H9 (cell line): Measurements from ENCODE around the gene PARD3. TPM values are rescaled to one million over a fixed set of nuclear protein-coding genes. Genes with fewer than 3 reads are reported as not detected.

ENCODE experiments used
- DNase-seq: peaks from one replicate; pipeline ENCODE4 v3.0.0-alpha.2; 2017
- H2AFZ ChIP-seq: one replicate; pipeline ENCODE4 v1.6.1; 2013; ENCODE audit warnings: mild to moderate bottlenecking, low read length, control low read depth, moderate library complexity
- H2AK5ac ChIP-seq: 2 replicates; pipeline ENCODE4 v1.6.1; 2013; ENCODE audit warnings: low read length, control low read depth, mixed read lengths; ENCODE audit not compliant: insufficient read length
- H2BK120ac ChIP-seq: one replicate; pipeline ENCODE4 v1.6.1; 2013; ENCODE audit warnings: low read depth, mild to moderate bottlenecking, low read length, control low read depth, inconsistent platforms; ENCODE audit not compliant: poor library complexity, severe bottlenecking
- H2BK12ac ChIP-seq: 2 replicates; pipeline ENCODE4 v1.6.1; 2013; ENCODE audit warnings: low read length, control low read depth, mixed read lengths, low read depth; ENCODE audit not compliant: insufficient read length
- H2BK15ac ChIP-seq: 2 replicates; pipeline ENCODE4 v1.6.1; 2013; ENCODE audit warnings: low read depth, low read length, control low read depth
- H2BK20ac ChIP-seq: one replicate; pipeline ENCODE4 v1.6.1; 2013; ENCODE audit warnings: low read depth, mild to moderate bottlenecking, low read length, control low read depth, inconsistent platforms; ENCODE audit not compliant: poor library complexity, severe bottlenecking
- H2BK5ac ChIP-seq: 2 replicates; pipeline ENCODE4 v1.6.1; 2013; ENCODE audit warnings: low read length, control low read depth, mixed read lengths; ENCODE audit not compliant: insufficient read length
- H3K14ac ChIP-seq: 2 replicates; pipeline ENCODE4 v1.6.1; 2013; ENCODE audit warnings: low read length, control low read depth; ENCODE audit not compliant: insufficient read depth
- H3K18ac ChIP-seq: 2 replicates; pipeline ENCODE4 v1.6.1; 2013; ENCODE audit warnings: low read depth, mild to moderate bottlenecking, mixed read lengths, low read length, control low read depth; ENCODE audit not compliant: insufficient read length
- H3K23ac ChIP-seq: 2 replicates; pipeline ENCODE4 v1.6.1; 2013; ENCODE audit warnings: low read length, control low read depth, mixed read lengths, low read depth; ENCODE audit not compliant: insufficient read length
- H3K23me2 ChIP-seq: 2 replicates; pipeline ENCODE4 v1.6.1; 2013; ENCODE audit warnings: low read depth, mild to moderate bottlenecking, mixed read lengths, low read length, control low read depth; ENCODE audit not compliant: insufficient read length, poor library complexity, severe bottlenecking
- H3K27ac ChIP-seq: 2 replicates; pipeline ENCODE4 v1.5.1; 2013; ENCODE audit warnings: low read length, control low read depth, mixed read lengths, low read depth; ENCODE audit not compliant: insufficient read length
- H3K27me3 ChIP-seq: 2 replicates; pipeline ENCODE4 v1.6.1; 2013; ENCODE audit warnings: low read length, control low read depth, inconsistent platforms; ENCODE audit not compliant: insufficient read depth
- H3K4ac ChIP-seq: 2 replicates; pipeline ENCODE4 v1.6.1; 2013; ENCODE audit warnings: low read depth, mild to moderate bottlenecking, control low read depth, inconsistent platforms, low read length, moderate library complexity
- H3K4me1 ChIP-seq: 2 replicates; pipeline ENCODE4 v1.6.1; 2013; ENCODE audit warnings: low read length, control low read depth, inconsistent platforms; ENCODE audit not compliant: insufficient read depth
- H3K4me2 ChIP-seq: 2 replicates; pipeline ENCODE4 v1.6.1; 2013; ENCODE audit warnings: low read length, control low read depth, mixed read lengths; ENCODE audit not compliant: insufficient read length, insufficient read depth
- H3K56ac ChIP-seq: 2 replicates; pipeline ENCODE4 v1.6.1; 2013; ENCODE audit warnings: low read depth, mild to moderate bottlenecking, mixed read lengths, low read length, control low read depth; ENCODE audit not compliant: insufficient read length
- H3K79me1 ChIP-seq: 2 replicates; pipeline ENCODE4 v1.6.1; 2013; ENCODE audit warnings: low read depth, mild to moderate bottlenecking, moderate library complexity, low read length, control low read depth, inconsistent platforms; ENCODE audit not compliant: insufficient read depth, poor library complexity, severe bottlenecking
- H3K79me2 ChIP-seq: 2 replicates; pipeline ENCODE4 v1.6.1; 2013; ENCODE audit warnings: low read length, control low read depth, inconsistent platforms; ENCODE audit not compliant: insufficient read depth
- H3K9ac ChIP-seq: 2 replicates; pipeline ENCODE4 v1.6.1; 2013; ENCODE audit warnings: low read length, control low read depth, mixed read lengths; ENCODE audit not compliant: insufficient read length; ENCODE audit errors: extremely low read depth
- H3K9me3 ChIP-seq: one replicate; pipeline ENCODE4 v1.6.1; 2013; ENCODE audit warnings: low read depth, low read length, inconsistent platforms; ENCODE audit not compliant: control insufficient read depth
- H3T11ph ChIP-seq: one replicate; pipeline ENCODE4 v1.6.1; 2013; ENCODE audit warnings: mild to moderate bottlenecking, low read length, control low read depth, inconsistent platforms
- H4K20me1 ChIP-seq: one replicate; pipeline ENCODE4 v1.6.1; 2013; ENCODE audit not compliant: control insufficient read depth, insufficient read length, insufficient read depth
- H4K5ac ChIP-seq: 2 replicates; pipeline ENCODE4 v1.6.1; 2013; ENCODE audit warnings: low read depth, mild to moderate bottlenecking, mixed read lengths, low read length, control low read depth; ENCODE audit not compliant: insufficient read length
- H4K8ac ChIP-seq: replicated peaks from 2 replicates; pipeline ENCODE4 v1.6.1; 2013; ENCODE audit warnings: low read length, control low read depth, mixed read lengths, low read depth; ENCODE audit not compliant: insufficient read length
- H4K91ac ChIP-seq: 2 replicates; pipeline ENCODE4 v1.6.1; 2013; ENCODE audit warnings: low read depth, mild to moderate bottlenecking, moderate library complexity, mixed read lengths, low read length, control low read depth; ENCODE audit not compliant: insufficient read length
- H3K27ac Mint-ChIP-seq, 3 experiments: 2 replicates in 2 of 3; 3 replicates in 1 of 3; pipeline ENCODE4 v1.8.0; 2020 to 2021; ENCODE audit warnings: mixed read lengths in 3 of 3, mild to moderate bottlenecking in 1 of 3, moderate library complexity in 1 of 3
- H3K27me3 Mint-ChIP-seq: 2 replicates; pipeline ENCODE4 v1.8.0; 2021; ENCODE audit warnings: low read depth, mild to moderate bottlenecking, moderate library complexity, mixed read lengths
- H3K36me3 Mint-ChIP-seq, 3 experiments: 2 replicates in 2 of 3; 3 replicates in 1 of 3; pipeline ENCODE4 v1.8.0; 2020 to 2021; ENCODE audit warnings: low read depth in 3 of 3, mixed read lengths in 3 of 3; ENCODE audit not compliant: insufficient read depth in 1 of 3
- H3K4me1 Mint-ChIP-seq, 2 experiments: 2 replicates each; pipeline ENCODE4 v1.8.0; 2020; ENCODE audit warnings: mixed read lengths in 2 of 2
- H3K4me3 Mint-ChIP-seq, 2 experiments: 2 replicates in 1 of 2; 3 replicates in 1 of 2; pipeline ENCODE4 v1.8.0; 2020 to 2021; ENCODE audit warnings: mild to moderate bottlenecking in 2 of 2, mixed read lengths in 2 of 2, moderate library complexity in 1 of 2
- H3K9me3 Mint-ChIP-seq, 2 experiments: 2 replicates in 1 of 2; 3 replicates in 1 of 2; pipeline ENCODE4 v1.8.0; 2020; ENCODE audit warnings: mild to moderate bottlenecking in 2 of 2, mixed read lengths in 2 of 2, moderate library complexity in 1 of 2
- WGBS: extraction: QIAGEN DNeasy Blood & Tissue Kit; methylation state at CpG from one replicate; pipeline ENCODE4 v1.1.7; 2013; ENCODE audit warnings: missing lambda C conversion rate, low lambda C conversion rate, mixed read lengths; ENCODE audit not compliant: insufficient read length; ENCODE audit errors: extremely low coverage; 5-methylcytosine and 5-hydroxymethylcytosine counted together
- total RNA-seq: library from RNA; stranded (reverse); gene quantifications from 2 replicates; pipeline ENCODE4 v1.2.1, GENCODE V29; 2021
- TF ChIP-seq, protein P1 (sequence below): fragments of 200-600 bp; sonication (generic); conservative IDR thresholded peaks from 3 replicates; pipeline ENCODE4 v1.8.0; 2021; ENCODE audit warnings: antibody characterized with exemption, mild to moderate bottlenecking

Gene PARD3
- total RNA-seq, 1 experiment from 2014 or later, result 44.7 TPM

DNA sequence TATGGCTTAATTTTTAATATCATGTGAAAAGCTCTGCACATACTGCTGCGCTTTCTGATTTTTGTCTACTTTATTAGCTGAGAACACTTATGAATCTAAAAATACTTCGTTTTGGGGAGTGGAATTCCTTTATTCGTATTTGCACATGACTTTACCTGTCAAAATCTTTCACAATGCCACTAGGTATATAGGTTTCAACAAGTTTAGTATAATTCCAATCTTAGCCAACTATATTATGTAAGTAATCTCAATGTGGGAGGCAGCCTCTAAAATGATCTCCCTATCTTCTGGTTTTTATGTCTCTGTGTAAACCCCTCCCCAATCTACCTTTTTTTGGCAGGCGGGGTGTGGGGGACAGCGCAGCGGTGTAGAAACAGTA, 55.3 kb downstream of the PARD3 start:
- H2BK5ac ChIP-seq, result no peak overlapping the region
- no peaks in the 10 kb centered on the region for H3K27me3 Mint-ChIP-seq
- H2AFZ ChIP-seq, result no peak overlapping the region
- no peak overlapping the region for H3K27ac ChIP-seq
- H3K18ac ChIP-seq, result no peak overlapping the region
- H2BK120ac ChIP-seq, result no peak overlapping the region
- H3K4me3 Mint-ChIP-seq, result no peak overlapping the region
- H4K8ac ChIP-seq, result no peak overlapping the region
- no peak overlapping the region for H2BK15ac ChIP-seq
- no peak overlapping the region for H2BK20ac ChIP-seq
- peaks cover 3% of the 10 kb centered on the region; the same call in 1 of the 2 replicates for H3K4me1 ChIP-seq
- no peak overlapping the region for H4K91ac ChIP-seq
- no peak overlapping the region for H3T11ph ChIP-seq
- no peak for DNase-seq
- no peak overlapping the region for H3K14ac ChIP-seq
- no peak overlapping the region for H4K5ac ChIP-seq
- H4K20me1 ChIP-seq, result no peaks in the 10 kb centered on the region
- no peak overlapping the region for H3K23ac ChIP-seq
- H3K27me3 ChIP-seq, result no peaks in the 10 kb centered on the region
- H2BK12ac ChIP-seq, result no peak overlapping the region
- no peak overlapping the region for H2AK5ac ChIP-seq
- H3K9me3 ChIP-seq, result no peaks in the 10 kb centered on the region
- no peak overlapping the region for H3K4me2 ChIP-seq
- H3K4ac ChIP-seq, result no peak overlapping the region
- WGBS, result no CpG with 5 or more reads among the region's 6 CpGs
- H3K9ac ChIP-seq, result no peak overlapping the region
- TF ChIP-seq, protein P1, sequence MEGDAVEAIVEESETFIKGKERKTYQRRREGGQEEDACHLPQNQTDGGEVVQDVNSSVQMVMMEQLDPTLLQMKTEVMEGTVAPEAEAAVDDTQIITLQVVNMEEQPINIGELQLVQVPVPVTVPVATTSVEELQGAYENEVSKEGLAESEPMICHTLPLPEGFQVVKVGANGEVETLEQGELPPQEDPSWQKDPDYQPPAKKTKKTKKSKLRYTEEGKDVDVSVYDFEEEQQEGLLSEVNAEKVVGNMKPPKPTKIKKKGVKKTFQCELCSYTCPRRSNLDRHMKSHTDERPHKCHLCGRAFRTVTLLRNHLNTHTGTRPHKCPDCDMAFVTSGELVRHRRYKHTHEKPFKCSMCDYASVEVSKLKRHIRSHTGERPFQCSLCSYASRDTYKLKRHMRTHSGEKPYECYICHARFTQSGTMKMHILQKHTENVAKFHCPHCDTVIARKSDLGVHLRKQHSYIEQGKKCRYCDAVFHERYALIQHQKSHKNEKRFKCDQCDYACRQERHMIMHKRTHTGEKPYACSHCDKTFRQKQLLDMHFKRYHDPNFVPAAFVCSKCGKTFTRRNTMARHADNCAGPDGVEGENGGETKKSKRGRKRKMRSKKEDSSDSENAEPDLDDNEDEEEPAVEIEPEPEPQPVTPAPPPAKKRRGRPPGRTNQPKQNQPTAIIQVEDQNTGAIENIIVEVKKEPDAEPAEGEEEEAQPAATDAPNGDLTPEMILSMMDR, result no peak
- no peaks in the 10 kb centered on the region for H3K9me3 Mint-ChIP-seq
- no peaks in the 10 kb centered on the region for H3K23me2 ChIP-seq
- peaks cover 13% of the 10 kb centered on the region for H3K79me1 ChIP-seq
- no peak overlapping the region; a peak in 1 of 7 replicates for H3K27ac Mint-ChIP-seq
- H3K79me2 ChIP-seq, result peaks cover 11% of the 10 kb centered on the region; the same call in 1 of the 2 replicates
- peaks cover 15 to 18% of the 10 kb centered on the region in 2 experiments for H3K4me1 Mint-ChIP-seq
- no peak overlapping the region for H3K56ac ChIP-seq
- H3K36me3 Mint-ChIP-seq, result no peaks in the 10 kb centered on the region
